ENCODE data around the gene SPATS2. TPM values are rescaled to one million over a fixed set of nuclear protein-coding genes. Genes with fewer than 3 reads are reported as not detected.

Gene SPATS2
- total and polyA plus RNA-seq, 2 donors (not counting 1 experiment from before 2014, with no cell fraction given) = 11.3 to 21.5 TPM

GRCh38 chr12:49564686-49565405 is 197.6 kb downstream of the SPATS2 start:
- Histone ChIP-seq H3K4me3 (ENCODE audit: control extremely low read depth in 1 of 5, extremely low read depth in 1 of 5, insufficient read depth in 1 of 5, low read depth in 2 of 5, low read length in 4 of 5) (no peak overlapping the region), H2AFZ (ENCODE audit: insufficient read depth, low read depth, low read length, poor library complexity, severe bottlenecking) (no peak overlapping the region), H3K4me2 (replicated peaks; ENCODE audit: low read depth, low read length, poor library complexity, severe bottlenecking) (no peak overlapping the region), H3K27me3 (replicated peaks in 1 of 4; ENCODE audit: control extremely low read depth in 1 of 4, control insufficient read depth in 3 of 4, insufficient read depth in 4 of 4, low read length in 3 of 4) (no peaks in the 10 kb centered on the region), H3K9me3 (ENCODE audit: control extremely low read depth in 1 of 3, control insufficient read depth in 2 of 3, insufficient read depth in 1 of 3, low read length in 2 of 3) (no peaks in the 10 kb centered on the region), H3K4me1 (ENCODE audit: control insufficient read depth in 2 of 2, insufficient read depth in 2 of 2, low read length in 2 of 2) (peaks cover 15 to 25% of the 10 kb centered on the region in 2 donors), H3K79me2 (ENCODE audit: control insufficient read depth, insufficient read depth, low read length) (peaks cover 43% of the 10 kb centered on the region), H3K9ac (ENCODE audit: low read length) (no peak overlapping the region), H4K20me1 (ENCODE audit: control insufficient read depth, insufficient read depth, low read length, poor library complexity, severe bottlenecking) (peaks cover 35% of the 10 kb centered on the region), H3K36me3 (replicated peaks in 1 of 2; ENCODE audit: control extremely low read depth in 1 of 2, control insufficient read depth in 1 of 2, extremely low read depth in 1 of 2, insufficient read depth in 2 of 2, low read length in 1 of 2) (peaks cover 0 to 57% of the 10 kb centered on the region in 2 experiments), H3K27ac (ENCODE audit: low read length in 2 of 2) (no peak overlapping the region)
- H3K9me3 Mint-ChIP-seq (ENCODE audit: insufficient read depth) = no peaks in the 10 kb centered on the region
- no peak overlapping the region for H3K27ac Mint-ChIP-seq
- no peaks in the 10 kb centered on the region for H3K27me3 Mint-ChIP-seq
- WGBS (ENCODE audit: insufficient coverage) = 73% methylated on average over 7 of the region's 8 CpGs
- H3K4me1 Mint-ChIP-seq = peaks cover 20% of the 10 kb centered on the region
- DNase-seq (no peak), ATAC-seq (ENCODE audit: low read depth) (no peak)
- ChIA-PET POLR2A (no interaction called here), CTCF (interaction anchor here (0.9 to 1.4 kb wide), 3 partner anchors 10 to 18 kb away, joined by 3 to 5 read pairs (median 3); no protein-coding TSS in a partner anchor)
- H3K4me3 Mint-ChIP-seq = no peak overlapping the region
- intact Hi-C loops (cut with micrococcal nuclease) = loop anchor here (5.0 kb wide), 1 partner anchor 262 kb away; the partner anchor contains the start of gene NCKAP5L
- no peak for TF ChIP-seq EZH2 (IDR thresholded peaks at IDR 0.05; ENCODE audit: borderline replicate concordance, insufficient read depth, low read depth, low read length, poor library complexity, severe bottlenecking)
- TF ChIP-seq CTCF (IDR thresholded peaks at IDR 0.05) = no peak
